SW480 (cell line): Measurements from ENCODE around the gene LYPD1.

Experiments used
- DNase-seq: peaks from one replicate; pipeline ENCODE4 v3.0.0-alpha.2; 2016; ENCODE audit warnings: low spot score

Gene LYPD1

GRCh38 chr2:132632000-132632649, 37.9 kb downstream of the LYPD1 start:
- no peak for DNase-seq

GRCh38 chr2:132627536-132627935, 42.5 kb downstream of the LYPD1 start:
- DNase-seq, result no peak

DNA sequence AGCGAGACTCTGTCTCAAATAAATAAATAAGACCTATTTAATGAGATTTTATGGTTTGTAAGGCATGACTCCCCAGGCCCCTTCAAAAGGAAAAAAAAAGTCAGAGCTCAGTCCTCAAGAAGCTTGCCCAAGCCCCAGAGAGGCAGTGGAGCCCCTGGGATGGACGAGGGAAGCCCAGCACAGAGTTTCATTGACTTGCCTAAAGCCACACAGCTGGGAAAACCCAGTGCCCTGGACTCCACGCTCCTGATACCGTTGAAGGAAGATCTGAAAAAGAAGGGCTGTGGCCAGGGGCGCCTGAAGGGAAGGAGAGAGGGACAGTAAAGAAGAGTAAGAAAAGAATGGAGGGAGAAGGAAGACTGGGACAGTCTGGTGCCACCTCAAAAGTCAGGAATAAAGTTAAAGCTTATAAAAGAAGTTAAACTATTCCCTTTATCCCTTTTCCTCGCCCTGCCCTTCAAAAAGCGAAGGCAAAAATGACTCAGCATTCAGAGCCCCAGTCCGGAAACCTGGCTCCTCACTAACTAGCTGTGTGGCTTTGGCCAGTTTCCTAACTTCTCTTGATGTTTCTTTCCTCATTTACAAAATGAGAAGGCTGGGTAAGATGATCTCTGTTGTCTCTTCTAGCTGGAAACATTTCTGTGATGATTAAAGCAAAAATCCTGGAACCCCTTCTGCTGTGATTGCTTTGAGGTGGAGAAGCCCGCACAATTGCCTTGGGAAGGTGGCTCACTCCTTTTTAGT, 46.7 kb downstream of the LYPD1 start:
- no peak for DNase-seq

DNA sequence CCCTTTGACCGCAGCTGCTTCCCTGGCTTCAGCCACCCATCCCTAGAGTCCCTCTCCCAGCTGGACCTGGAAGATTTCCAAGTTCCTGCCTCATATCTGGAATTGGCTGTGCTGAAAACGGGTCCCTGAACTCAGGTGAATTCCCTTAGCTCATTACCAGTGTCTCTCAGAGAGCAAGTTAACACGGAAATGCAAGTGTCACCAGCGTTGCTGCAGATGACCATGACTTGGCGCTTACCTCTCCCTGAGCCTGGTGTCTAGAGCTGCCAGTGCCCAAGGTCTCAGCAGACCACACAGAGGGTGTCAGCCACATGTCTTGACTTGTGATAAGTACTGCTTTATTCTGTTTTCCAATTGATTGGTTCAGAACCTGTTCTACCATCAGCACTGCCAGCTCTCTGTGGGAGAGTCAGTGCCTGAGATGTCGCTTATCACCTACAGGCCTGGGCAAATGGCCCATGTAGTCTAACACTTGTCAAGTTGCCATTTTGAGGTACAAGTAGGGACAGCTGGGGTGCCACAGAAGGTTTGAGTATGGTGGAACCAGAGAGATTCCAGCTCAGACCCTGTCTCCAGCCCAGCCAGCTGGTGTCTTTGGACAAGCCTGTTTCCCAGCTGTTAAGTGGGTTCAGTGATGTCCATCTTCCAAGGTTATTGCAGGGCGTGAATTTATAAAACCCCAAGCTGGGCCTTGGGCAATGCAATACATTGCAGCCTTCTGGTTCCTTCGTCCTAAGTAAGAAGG, 48.7 kb downstream of the LYPD1 start:
- DNase-seq, result no peak

GRCh38 chr2:132620115-132620514, 49.9 kb downstream of the LYPD1 start:
- no peak for DNase-seq

DNA sequence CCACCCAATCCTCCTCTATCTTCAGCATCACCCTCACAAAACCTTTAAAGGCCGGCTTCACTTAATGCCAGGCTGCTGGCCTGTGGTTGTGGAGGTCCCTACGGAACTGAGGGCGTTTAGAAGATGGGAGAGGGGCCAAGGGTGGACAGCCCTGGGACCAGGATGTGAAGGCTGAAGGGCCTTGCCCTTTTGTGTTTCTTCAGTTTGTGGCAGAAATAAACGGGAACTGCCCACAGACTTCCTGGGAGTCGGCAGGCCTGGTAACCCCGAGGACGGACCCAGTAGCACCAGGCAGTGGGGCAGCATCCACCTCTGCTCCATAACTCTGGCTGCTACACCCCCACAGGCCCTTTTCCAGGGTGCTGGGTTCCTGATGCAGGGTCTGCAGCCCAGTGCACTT, 51.3 kb downstream of the LYPD1 start:
- DNase-seq, result no peak

DNA sequence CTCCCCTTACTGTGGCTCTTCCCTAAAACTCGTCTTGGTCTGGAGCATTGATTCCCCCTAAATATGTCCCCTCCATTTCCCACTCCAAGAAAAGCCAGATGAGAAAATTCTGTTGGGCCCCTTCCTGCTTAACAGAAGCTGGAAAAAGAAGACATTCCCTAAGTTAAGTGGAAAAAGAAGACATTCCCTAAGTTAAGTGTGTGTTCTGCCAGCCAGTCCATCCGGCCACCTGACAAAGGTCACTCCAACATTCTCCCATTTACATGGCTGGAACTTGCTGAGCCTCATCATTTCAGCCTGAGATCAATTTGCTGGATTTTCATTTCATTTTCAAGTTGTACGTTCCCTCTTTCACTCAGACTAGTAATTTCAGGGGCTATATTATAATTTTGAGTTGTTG, 52.0 kb downstream of the LYPD1 start:
- no peak for DNase-seq

DNA sequence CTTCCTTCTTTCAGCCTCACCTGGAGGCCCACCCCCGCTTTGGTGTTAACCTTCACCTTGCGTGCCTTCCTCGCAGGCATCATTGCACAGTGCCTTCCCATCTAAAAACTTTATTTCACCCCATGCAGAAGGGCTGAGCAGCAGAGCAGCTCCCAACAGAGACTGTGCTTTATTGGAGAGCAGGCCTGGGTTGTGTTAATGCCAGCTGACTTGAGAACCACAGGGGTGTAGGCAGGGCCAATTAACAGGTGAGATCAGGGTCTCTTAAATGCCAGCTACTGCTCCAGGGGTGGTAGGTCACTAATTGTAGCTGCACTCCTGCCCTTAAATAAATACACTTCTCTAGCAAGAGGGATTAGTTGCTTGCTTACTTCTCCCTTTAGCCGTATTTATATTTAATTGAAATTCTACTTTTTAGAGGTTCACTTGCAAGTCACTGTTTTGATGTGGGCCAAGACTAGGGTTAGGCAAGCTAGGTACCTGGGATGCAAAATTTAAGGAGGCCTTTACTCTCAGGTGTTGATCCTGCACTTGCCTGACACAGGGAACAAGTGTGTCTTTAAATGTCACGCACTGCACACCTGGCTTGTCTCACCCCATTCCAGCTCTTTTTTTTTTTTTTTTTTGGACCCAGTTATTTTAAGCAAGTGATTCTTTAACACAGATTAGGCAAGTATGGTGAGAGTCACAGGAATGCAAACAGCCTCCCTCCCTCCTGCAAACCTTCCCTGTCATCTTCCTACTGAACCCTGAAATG, 54.5 kb downstream of the LYPD1 start:
- no peak for DNase-seq

DNA sequence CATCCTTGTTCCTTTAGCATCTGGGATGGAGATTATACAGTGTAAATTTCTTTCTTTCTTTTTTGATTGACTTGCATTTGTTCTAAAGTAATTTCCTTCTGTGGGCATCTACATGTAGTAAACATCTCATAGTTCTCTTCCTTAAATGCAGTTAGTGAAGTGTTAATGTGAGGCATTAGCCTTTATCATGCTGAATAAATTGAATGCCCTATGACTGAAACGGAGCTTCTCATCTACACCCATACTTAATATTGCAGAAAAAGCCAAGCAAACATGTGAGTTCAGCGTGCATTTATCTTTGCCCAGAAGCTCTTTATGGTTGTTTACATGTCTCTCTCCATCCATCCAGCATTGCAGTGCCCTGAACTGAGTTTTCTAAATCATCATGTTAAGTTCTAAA, 58.3 kb downstream of the LYPD1 start:
- no peak for DNase-seq

DNA sequence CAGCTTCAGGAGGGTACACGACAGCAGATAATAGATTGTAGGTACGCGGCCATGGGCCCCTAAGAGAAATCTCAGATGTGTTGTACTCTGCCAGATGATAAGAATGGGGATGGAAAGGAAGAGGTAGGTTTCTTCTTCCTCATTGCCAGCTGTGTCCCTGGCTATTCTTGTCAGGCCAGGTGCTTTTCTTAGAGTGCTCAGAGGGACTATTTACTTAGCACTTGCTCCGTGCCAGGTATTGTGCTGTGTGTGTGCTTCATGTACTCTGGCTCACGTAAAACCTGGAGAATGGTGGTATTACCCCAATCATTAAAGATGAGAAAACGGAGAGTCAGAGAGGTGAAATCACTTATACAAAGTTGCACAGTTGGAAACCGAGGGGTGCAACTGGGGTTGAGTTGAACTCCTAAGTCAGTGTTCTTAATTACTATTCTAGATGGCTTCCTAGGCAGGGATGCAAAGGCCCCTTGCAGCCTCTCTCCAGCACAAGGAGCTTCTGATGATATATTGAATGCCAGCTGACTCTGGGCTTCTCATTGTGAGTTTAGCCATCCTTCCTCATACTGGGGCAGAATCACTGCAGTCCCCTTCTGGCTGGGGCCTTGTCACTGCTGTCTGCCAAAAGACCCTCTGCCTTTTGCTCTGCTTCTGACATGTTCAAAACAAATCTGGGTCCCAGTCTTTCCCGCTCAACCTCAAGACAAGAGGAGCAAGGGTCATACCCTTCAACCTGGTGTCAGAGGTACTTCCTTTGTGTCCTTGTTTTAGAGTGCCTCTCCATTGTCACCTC, 60.7 kb downstream of the LYPD1 start:
- no peak for DNase-seq

DNA sequence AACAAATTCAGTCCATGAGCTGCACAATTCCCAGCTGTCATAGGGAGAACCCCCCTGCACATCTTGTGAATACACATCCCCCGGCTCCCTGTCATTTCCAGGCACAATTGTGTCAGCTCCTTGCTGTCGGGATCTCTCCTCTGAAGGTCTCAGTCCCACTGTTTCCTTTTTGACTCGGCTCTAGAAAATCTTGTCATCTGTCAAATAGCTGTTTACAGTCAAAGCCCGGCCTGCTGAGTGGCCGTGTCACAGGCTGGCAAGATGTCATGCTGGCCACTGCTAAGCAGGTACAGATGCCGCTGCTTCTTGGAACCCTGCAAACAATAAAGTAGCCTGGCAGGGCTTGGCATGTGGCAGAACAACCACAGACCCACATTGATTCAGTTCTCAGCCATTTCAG, 61.7 kb downstream of the LYPD1 start:
- DNase-seq, result no peak

GRCh38 chr2:132607426-132608090, 62.4 kb downstream of the LYPD1 start:
- DNase-seq, result no peak

DNA sequence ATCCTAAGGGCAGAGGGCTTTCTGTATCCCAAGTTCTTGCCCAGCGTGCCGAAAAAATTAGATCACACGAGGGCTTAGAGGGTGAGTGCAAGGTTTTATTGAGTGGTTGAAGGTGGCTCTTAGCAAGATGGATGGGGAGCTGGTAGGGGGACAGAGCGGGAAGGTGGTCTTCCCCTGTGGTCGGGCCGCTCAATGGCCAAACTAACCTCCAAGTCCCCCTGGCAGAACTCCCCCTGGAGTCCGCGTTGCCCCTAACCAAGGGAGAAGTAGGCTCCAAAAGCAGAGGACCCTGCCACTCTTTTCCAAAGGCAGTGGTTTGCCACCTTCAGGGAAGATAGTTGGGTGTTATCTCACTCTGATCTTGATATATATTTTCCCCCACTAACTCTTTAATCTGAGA, 63.4 kb downstream of the LYPD1 start:
- DNase-seq, result no peak

- no peak for DNase-seq
These were observed 64.5 kb downstream of the LYPD1 start for GRCh38 chr2:132605236-132606180.

DNA sequence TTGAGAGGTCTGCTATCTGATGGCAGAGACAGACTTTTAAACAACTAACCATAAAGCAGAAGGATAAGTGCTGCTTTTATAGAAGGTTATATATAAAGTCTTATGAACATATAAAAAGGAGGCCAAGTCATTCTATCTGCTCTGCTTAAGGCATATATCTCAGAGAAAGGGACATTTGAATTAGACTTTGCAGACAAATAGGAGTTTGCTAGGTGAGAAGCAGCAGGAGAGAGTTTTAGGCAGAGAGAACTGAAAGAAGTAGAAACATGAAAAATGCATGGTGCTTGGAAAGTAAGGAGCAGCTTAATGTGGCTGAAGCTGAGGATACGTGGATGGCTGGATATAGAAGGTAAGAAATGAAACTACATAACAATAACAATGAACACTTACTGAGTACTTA, 65.4 kb downstream of the LYPD1 start:
- no peak for DNase-seq

DNA sequence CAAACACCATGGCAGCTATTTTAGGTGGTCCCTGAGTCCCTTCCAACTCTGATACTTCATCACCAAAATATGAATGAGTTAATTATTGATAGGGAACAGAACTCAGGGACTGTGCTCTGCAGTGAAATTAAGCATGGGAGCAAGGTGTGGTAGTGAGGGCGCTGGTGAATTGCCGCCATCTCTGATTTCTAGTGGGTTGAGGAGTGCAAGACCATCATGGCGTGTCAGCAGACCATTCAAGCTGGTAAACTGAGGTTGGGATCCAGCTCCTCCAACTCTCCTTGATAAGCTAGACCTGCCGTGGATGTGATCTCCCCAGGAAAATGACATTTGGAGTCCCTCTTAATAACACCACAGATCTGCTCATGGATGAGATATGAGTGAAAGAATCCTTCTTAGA, 70.4 kb downstream of the LYPD1 start:
- no peak for DNase-seq

DNA sequence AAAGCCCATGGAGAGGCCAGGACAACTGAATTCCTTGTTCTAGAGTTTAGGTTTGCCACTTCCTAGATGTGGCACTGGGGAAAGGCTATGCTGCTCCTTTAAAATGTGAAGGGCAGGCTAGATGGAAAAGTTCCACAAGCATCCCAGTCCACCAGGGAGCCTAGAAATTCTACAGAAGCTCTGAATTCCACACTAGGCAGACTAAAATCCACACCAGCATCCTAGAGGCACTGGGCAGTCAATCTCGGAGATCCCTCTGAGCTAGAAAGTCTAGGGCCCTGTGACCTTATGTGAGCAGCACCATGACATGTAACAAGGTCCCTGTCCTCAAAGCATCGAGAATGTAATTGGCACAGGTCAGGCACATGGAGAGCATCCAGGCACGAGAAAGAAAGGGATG, 71.5 kb downstream of the LYPD1 start:
- no peak for DNase-seq

DNA sequence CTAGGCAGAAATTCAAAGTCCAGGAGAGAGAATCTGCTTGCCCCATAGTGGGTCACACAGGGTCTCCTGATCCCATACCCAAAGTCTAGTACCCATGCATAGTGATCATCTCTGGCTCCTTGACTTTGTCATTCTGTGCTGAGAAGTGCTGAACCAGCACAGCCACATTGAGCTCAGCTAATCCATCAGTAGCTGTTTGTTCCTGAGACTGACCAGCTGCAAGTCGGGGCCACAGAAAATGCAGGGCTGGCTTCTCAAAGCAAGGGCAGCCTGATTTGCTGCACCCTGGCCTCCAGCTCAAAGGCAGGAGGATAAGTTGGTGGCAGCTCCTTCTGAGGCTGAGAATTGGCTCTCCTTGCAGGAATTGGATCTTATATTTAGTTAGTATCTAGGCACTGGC, 72.2 kb downstream of the LYPD1 start:
- no peak for DNase-seq

GRCh38 chr2:132597166-132597565, 72.8 kb downstream of the LYPD1 start:
- no peak for DNase-seq

- DNase-seq, result no peak
These were observed 74.3 kb downstream of the LYPD1 start for GRCh38 chr2:132595693-132596092.
